NCI-H460 (cell line): ENCODE data around the gene CAPN13. TPM values are rescaled to one million over a fixed set of nuclear protein-coding genes. Genes with fewer than 3 reads are reported as not detected.

Experiments used
- DNase-seq: peaks from one replicate; pipeline ENCODE4 v3.0.0-alpha.2; 2016; ENCODE audit warnings: low read depth; ENCODE audit errors: extremely low read depth
- total RNA-seq: library from RNA; depleted of rRNA; stranded (reverse); fragments of >200 nt; shearing (Covaris generic); gene quantifications from 2 replicates; pipeline ENCODE4 v1.2.3, GENCODE V29; 2014

CAPN13 gene
- total RNA-seq, 1 experiment from 2014 or later, result not detected

DNA sequence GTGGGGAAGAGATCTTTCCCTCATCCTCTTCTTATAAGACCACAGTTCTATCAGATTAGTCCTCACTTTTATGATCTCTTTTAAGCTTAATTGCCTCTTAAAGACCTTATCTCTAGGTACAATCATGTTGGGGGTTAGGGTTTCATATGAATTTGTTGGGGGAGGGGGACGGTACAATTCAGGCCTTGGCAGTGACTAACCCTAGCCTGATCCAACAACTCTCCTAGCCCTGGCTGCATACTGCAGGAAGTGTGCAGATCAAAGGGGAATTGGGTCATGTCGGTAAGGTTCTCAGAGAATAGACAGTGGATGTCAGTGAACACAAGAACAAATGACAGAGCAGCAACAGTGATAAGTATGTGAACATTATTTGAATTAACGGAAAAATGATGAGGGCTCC, 16.4 kb downstream of the CAPN13 start:
- DNase-seq, result no peak

DNA sequence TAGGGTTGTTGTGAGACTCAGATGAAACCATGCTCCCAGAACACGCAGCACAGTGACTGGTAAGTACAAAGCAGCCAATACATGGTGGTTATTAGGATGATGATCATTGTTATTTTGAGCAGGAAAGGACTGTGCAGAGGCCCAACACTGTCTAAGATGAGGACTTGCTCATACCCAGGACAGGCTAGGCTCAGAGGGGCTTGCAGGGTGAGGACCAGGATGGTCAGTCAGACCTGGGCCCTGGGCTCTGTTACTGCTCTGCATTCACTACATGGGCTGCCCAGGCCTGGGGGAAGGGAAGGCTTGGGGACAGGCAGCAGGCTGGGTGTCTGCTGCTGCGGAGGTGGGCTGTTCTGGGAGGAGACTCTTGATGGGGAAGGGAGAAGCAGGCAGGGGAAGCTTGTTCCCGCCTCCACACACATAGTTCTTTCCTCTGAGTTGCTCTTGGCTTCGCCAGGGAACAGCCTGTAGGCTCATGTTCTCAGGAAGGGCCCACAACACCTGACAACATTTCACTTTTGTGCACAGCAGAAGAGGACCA, 17.5 kb downstream of the CAPN13 start:
- no peak for DNase-seq

DNA sequence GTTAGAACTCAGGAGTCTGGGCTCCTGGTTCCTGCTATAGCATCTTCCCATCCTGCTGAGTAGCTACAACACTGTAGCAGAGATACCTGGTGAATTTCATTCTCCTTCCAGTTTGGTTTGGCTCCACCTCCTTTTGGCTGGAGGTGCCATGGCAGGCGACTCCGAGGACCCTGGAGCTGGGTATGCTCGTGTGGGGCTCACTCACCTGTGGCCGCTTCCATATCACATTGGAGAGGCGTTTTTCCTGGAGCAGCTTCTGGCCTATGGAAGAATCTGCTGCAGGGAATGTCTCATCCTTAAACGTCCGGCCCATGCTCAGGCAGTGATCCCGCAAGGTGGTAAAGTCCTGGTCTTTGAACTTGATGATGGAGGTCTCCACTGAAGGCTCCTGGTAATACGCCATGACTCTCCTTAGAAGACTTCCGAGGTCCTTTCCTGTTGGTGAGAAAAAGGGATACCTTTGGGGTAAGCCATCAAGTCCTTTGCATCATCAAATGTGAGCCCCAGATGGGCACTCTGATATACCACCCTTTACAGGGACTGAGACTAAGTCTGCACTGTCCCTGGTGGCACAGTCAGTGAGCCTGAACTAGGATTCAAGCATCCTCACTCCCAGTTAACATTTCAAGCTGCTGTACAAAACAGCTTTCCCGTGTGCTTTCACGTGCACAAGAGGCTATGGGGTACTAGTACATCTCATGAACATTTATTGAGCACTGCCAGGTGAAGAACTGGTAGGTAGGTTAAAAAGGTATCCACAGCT, 20.1 kb downstream of the CAPN13 start:
- no peak for DNase-seq

DNA sequence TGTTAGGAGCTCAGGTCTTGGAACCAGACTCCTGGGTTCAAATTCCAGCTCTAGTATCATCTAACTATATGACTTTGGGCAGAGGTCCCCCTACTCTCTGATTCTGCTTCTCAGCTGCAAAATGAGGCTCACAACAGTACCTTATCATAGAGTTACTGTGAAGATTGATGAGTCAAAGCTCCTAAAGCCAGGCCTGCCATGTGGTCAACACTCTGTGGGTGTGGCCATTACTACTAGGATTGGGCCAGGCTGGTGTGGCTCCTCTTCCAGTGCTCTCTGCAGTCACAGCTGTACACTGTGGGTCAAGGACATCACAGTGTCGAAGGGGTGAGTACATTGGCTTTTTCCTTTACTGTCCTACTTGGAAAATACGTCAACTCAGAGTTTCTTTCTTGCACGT, 22.6 kb downstream of the CAPN13 start:
- no peak for DNase-seq

DNA sequence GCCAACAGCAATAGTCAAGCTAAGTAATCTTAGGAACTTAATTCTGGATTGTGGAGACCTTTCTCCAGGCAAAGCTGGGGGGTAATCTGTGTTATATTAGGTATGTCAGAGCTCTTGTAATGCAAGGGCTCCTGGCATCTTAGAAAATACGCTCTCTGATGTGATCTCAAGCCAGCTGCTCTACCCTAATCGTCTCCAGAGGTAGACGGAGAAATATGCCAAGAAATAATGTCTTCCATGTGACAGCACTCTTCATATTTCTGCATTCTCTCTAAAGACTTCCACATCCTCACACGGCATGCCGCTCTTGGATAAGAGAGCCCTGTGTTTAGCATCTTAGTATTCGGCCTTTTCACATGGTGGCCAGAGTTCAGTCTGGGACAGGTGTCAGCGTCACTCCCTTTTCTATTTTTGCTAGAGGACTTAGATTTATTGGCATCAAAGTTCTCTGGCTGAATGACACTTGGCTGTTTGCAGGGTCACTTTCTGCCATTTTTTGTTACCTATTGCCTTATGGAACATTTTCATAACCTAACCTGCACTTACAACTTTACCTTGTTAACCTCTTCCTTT, 25.2 kb downstream of the CAPN13 start:
- no peak for DNase-seq

DNA sequence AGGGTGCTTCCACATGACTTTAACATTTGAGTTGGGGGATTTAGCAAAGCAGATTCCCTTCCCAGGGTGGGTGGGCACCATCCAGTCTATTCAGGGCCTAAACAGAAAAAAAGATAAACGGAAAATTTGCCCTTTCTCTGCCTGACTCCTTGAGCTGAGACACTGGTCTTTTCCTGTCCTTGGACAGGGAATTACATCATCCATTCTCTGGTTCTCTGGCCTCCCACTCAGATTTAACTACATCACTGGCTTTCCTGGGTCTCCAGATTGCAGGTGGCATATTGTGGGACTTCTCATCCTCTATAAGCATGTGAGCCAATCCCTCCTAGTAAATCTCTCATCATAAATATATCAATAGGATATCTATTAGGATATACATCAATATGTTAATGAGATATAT, 25.8 kb downstream of the CAPN13 start:
- DNase-seq, result no peak

DNA sequence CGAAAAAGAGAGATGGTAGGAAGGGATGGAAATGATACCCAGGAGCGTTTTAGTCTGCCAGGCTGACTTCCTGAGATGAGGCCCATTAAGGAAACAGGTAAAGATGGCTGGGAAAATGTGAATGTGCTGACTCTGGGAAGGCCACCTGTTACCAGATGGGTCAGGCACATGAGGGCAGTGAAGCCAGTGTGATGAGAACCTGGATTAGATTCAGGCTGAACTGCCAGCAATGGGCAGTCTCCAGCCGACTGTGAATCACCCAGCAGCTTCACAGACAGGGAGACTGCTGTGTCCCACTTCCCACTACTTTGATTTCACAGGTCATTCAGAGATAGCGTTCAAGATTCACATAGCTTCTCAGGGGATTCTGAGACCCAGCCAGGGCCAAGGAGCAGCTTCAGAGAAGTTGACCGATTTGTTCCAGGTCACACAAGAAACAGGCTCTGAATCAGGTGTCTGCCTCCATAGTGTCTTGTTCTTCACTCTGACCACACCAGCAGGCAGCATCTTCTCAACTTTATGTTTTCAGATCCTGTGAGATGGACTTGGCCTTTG, 26.4 kb downstream of the CAPN13 start:
- no peak for DNase-seq

DNA sequence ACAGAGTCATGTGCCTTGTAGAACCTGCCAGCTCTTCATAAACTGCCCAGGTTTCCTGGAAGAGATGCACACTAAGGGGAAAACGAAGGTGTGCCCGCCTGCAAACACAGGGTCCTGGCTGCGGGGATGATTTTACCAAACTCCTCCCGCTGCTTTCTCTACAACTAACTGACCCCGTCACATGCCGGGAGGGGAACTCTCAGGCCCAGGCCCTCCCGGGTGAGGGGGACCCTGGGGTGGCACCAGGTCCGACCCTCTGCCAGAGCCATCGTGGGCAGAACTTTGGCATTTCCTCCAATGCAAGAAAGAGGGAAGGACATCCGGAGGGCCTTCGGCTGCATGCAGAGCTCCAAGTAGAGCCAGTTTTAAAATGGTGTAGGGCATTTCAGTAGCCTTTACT, 28.6 kb downstream of the CAPN13 start:
- no peak for DNase-seq

DNA sequence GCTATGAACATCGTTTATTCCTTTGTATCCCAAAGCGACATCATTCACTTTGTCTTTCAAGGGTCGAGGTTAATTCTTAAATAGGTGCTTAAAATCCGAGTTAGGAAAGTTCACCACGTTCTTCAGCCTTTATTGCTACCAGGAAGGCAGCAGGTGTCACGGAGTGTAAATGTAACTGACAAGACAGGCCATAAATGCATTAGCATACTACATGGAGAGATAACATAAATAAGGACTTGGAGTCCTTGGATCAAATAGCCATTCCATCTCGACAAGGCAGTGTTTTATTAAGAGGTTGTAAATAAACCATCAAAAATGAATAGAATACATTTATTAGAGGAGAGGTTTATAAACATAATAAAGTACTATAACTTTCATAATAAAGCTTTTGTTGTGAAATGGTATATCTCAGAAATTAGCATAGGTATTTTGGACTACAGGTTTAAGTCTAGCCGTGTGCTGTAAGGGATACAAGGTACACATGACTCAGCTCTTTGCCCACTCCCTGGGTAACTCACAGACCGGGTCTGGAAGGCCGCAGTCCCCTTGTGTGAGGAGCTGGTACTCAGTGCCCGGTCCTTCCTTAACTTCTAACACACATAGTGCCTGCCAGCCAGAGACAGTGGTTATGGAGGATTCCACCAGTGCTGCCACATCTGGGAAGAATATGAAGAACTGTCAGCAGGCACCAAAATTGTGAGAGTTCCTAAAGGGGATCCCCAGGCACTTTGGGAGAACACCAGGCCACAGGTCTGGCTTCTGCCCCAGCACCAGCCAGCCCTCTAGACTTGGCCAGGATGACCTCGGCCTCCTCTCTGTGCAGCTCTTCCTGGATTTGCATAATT, 29.4 kb downstream of the CAPN13 start:
- no peak for DNase-seq

DNA sequence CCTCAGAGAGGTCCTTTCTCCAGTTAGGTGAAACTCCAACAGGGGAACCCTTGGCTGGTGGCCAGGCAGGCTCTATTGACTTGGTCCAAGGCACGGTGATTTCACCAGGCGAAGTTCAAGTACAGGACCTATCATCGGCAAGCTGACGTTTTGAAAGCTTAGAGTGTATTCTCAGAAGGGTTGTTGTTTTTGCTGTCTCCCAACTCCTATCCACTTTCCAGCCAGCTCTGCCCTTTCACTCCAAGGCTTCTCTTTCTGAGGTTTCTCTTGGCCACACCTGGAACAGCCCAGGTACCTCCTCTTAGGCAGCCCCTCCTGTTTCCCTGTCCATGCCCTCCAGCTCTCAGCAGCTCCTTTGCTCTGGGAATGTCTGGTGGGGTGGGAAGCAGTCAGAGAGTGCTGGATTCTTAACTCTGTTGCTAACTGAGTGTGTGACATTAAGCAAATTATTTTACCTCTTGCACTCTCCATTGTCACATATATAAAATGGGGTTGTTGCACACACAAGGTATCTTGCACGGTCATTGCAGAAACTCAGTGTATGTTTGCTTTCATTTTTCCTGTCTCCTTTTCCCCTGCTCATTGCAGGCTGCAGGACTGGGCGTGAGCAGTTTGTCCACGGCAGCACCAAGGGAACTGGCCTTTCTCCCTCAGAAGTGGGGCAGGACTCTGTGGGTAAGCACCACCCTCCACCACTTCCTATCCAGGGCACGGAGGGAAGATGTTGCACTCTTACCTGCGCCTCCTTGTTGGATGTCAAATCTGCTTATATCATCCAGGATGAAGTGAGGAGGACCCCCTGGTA, 30.2 kb downstream of the CAPN13 start:
- DNase-seq, result no peak

DNA sequence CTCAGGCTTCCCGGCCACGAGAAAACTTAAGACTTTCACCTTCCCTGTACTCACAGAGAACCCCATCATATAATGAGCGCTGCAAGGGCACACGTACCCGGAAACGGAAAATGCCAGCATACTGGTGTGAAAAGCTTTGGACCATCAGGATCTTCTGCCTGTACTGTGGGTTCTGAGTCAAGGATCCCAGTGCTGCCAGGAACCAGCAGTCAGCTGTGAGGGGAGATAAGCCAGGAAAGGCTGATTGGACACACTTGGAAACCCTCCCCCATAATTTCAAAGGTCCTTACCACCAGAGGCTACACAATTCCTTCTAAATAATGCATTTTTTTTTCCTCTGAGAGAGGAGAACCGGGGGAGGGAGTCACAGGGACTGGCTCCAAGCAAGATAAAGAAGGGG, 31.4 kb downstream of the CAPN13 start:
- DNase-seq, result no peak

DNA sequence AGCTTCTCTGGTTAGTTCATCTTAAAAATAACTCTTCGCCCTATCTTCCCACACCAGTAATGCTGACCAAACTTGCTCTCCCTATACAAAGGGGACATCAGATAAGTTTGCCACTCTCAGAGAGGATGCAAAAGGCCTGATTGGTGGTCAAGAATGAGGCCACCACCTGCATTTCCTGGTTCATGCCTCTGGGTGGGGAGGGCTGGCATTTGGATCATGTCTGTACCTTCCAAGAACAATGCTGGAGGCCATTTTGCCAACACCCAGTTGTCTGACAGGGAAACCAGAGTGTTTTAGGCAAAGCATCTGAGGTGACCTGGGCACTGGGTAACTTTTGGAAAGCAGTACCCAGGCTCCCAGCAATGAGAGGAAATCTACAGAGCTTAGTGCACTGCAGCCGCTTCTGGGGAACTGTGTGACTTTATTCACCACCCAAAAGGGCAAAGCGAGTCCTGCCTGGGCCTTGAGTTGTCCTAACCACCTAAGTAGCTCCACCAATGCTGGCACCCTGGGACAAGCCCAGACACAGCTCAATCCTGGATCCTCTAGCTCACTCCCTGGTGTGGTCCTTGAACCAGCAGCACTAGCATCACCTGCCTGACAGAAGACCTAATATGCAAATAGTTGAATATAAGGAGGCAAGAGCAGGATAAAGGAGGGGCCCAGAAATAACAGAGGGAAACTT, 35.1 kb downstream of the CAPN13 start:
- no peak for DNase-seq

DNA sequence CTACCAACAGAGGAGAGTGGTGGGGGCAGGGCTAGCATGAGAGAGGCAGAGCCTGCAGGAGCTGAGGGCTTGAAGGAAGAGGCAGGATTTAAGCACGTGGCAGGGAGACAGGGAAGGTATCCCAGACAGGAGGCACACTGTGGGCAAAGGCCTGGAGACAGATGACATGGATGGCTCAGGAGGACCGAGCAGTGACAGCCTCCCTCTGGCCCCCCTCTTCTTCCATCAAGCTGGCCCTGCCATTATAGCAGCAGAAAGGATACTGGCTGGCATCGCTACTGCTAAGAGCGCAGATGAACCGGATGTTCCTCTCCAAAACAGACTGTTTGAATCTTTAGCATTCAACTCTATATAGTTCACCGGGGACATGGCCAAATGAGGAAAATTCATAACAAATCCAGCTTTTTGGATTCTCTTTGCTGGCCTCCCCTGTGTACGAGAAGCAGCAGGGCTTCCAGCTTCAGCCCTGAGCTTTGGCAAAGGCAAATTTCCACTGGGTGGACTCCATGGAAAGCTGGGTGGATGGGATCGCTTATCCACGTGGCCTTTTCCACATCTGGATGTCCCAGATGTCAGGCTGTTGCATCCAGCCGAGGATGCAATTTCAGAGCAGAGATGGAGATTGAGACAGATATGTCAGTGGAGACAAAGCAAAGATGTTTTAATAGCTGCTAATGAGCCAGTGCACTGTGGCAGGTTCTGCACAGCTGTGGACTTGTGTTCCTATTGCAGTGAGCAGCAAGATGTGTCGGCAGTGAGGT, 36.2 kb downstream of the CAPN13 start:
- no peak for DNase-seq

DNA sequence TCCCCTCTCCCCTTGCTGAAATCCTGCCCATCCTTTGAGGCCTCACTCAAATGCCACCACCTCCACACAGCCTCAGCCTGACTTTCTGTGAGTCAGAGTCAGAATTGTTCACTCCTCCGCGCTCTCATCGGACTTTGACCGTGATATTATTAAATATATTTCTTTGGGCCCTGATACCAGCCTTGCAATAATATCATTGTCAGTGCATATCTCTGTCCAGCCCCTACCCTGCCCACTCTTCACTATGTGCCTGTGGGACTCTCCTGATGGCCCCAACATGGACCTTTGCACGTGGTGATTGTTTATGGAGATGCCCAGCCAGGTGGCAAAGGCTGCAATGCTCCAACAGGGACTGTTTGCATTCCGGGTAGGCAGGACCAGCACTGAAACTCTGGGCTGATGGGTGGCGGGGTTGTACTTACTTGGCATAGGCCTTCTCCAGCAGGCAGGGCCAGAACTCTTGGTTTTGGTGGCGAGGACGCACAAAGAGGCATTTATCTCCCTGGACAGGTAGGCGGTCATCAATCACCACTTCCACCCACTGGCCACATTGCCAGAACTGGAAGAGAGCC, 37.3 kb downstream of the CAPN13 start:
- no peak for DNase-seq

DNA sequence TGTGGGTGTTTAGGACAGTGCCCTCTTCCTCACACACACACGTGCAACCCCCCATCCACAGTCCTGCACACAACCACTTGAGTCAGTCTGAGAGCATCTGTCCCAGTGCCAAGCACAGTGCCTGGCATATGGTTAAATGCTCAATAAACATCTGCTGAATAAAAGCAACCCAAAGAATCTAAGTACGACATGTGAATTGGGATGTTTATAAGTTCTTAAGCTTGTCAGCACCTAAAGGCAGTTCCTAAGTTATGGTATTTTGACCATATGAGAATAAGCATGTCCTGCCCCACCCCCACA, 37.8 kb downstream of the CAPN13 start:
- DNase-seq, result no peak

DNA sequence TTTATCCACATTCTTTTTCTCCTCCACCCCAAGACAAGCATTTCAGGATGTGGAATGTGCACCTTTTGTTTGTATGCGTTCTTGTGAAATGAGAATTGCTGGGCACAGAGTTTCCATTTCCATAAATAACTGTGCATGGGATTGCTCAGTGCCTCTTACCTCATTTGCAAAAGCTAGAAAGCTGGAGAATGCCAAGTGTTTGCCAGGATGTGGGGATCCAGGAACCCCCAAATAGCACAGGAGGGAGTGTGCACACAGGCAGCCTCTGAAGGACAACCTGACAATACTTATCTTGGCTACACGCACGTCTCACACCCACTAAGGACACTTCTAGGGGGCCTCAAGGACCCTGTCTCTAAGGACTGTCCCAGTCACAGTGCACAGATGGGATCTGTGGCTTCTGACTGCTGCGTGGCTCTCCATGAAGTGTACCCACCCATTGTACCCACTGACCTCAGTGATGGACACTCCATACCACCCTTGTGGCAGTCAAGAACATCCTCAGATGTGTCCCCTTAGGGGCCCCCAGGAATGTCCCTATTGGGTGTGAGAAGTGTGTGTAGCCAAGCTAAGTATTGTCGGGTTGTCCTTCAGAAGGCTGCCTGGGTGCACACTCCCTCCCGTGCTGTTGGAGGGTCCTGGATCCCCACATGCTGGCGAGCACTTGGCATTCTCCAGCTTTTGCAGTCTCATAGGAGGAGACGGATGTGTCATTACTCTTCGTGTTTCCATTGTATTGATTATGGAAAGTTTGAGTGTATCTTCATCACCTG, 38.4 kb downstream of the CAPN13 start:
- DNase-seq, result no peak

DNA sequence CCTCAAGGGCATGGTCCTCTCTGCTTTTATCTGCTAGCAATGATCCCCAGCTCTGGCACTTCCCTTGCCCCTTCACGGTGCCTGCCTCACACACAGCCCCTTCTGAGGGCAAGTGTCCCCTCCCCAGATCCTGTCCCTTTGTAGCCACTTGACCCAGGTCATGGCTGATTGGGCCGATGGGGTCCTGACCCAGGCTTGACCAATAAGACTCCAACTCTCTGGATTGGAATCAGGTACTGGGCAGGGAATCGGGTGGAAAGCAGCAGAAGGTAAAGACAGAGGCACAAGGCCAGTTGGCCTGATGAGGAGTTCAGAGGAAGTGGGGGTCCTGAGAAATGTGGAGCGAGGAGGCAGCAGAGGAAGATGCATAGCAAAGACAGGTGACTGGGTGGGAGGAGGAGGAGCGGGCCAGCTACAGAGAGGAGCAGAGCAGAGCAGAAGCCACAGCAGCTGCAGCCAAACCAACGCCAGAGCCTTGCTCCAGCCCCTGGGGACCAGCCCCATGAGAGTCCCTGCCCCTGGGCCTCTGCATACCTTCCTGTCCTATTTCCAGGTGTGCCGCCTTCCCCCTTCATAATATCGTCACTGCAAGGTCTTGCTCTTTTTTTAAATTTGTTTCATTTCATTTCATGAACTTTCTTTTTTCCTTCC, 39.1 kb downstream of the CAPN13 start:
- DNase-seq, result no peak

DNA sequence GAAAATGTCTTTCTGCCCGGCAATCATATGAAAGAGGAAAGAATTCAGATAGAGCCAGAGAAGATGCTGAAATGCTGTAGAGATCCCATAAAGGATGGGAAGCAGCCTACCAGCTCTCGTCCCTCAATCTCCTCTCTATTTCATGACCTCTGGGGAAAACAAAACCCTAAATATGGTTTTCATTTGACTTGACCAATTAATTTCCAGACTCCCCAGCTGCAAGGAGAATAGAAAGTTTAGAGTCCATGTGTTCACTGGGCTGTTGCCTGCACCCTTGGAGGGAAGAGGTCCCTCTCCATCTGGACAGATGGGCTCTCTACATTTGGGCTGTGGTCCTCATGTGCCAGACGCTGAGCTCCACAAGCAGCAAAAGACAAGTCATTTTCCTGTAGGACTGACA, 40.6 kb downstream of the CAPN13 start:
- no peak for DNase-seq
